PFSK-1 (cell line): ENCODE measurements around the gene PRDM2.

Source experiments
- FOXP2 ChIP-seq: optimal IDR thresholded peaks from 2 replicates; pipeline ENCODE3; 2011; ENCODE audit warnings: borderline replicate concordance, control low read depth, inconsistent platforms; ENCODE audit not compliant: insufficient read depth; ENCODE audit errors: extremely low read length, extremely low read depth
- POLR2AphosphoS5 ChIP-seq: IDR thresholded peaks from 2 replicates; pipeline ENCODE4 v1.6.1; 2012; ENCODE audit warnings: low read depth, mild to moderate bottlenecking, control low read depth, low read length, moderate library complexity
- SIN3A ChIP-seq: IDR thresholded peaks from 2 replicates; pipeline ENCODE4 v1.6.1; 2012; ENCODE audit warnings: mild to moderate bottlenecking, low read length, moderate library complexity, borderline replicate concordance; ENCODE audit not compliant: insufficient read depth
- TAF1 ChIP-seq: IDR thresholded peaks from 2 replicates; pipeline ENCODE4 v1.6.1; 2012; ENCODE audit warnings: low read length, control low read depth, borderline replicate concordance; ENCODE audit not compliant: insufficient read depth
- TF ChIP-seq, protein P1 (sequence below), 2 experiments: IDR thresholded peaks; 2 replicates each; pipeline versions ENCODE4 v1.6.1 to v1.8.0; 2011 to 2012; ENCODE audit warnings: low read depth in 2 of 2, low read length in 2 of 2, control low read depth in 1 of 2, inconsistent platforms in 1 of 2, mild to moderate bottlenecking in 1 of 2, moderate library complexity in 1 of 2; ENCODE audit not compliant: insufficient read depth in 1 of 2

Gene PRDM2

DNA sequence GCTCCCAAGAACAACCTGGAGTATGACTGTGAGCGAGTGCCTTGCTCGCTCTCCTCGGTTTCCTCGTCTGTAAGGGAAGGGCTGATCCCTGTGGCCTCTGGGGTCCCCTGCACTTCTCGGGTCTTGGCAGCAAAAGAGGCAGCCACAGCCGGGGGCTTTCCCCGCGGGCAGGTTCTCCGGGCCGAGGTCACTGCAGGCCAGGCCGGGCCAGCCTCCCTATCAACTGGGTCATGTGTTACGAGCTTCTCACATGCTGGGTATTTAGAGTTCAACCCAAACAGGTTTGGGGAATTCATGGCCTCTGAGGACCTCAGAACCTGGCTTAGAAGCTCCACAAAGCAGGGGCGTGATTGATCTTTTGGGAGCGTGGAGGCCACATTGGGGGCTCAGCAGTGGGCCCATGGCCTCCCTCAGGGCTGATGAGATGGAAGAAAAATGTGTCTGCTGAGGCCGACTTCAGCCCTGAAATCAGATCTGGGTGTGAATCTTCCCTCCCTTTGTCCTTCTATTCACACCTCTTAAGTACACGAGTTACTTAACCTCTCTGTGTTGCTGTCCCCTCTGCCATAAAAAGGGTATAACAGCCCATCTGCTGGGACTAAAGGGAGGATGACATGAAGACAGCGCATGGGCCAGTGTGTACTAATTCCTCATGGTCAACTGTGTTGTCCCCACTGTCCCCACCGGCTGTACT, 103.7 kb downstream of the PRDM2 start:
- no peak for TF ChIP-seq SIN3A

DNA sequence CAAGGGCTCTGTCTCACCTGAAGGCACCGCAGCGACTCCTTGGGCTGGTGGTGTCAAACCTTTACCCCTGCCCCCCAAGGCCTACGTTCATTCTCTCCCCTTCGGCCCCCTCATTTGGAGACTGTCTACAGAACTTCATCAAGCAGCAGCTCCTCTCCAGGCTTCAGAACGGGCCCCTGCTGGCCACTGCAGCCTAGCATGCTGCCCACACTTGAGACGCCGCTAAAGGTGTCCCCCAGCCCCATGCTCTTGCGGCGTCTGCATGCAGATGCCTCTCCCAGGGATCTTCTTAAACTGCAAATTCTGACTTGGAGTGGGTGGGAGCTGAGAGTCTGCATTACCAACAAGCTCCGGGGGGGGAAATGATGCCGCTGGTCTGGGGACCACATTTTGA, 104.2 kb downstream of the PRDM2 start:
- TF ChIP-seq FOXP2 (no peak), SIN3A (no peak), POLR2AphosphoS5 (no peak), TAF1 (no peak)
- TF ChIP-seq, protein P1, sequence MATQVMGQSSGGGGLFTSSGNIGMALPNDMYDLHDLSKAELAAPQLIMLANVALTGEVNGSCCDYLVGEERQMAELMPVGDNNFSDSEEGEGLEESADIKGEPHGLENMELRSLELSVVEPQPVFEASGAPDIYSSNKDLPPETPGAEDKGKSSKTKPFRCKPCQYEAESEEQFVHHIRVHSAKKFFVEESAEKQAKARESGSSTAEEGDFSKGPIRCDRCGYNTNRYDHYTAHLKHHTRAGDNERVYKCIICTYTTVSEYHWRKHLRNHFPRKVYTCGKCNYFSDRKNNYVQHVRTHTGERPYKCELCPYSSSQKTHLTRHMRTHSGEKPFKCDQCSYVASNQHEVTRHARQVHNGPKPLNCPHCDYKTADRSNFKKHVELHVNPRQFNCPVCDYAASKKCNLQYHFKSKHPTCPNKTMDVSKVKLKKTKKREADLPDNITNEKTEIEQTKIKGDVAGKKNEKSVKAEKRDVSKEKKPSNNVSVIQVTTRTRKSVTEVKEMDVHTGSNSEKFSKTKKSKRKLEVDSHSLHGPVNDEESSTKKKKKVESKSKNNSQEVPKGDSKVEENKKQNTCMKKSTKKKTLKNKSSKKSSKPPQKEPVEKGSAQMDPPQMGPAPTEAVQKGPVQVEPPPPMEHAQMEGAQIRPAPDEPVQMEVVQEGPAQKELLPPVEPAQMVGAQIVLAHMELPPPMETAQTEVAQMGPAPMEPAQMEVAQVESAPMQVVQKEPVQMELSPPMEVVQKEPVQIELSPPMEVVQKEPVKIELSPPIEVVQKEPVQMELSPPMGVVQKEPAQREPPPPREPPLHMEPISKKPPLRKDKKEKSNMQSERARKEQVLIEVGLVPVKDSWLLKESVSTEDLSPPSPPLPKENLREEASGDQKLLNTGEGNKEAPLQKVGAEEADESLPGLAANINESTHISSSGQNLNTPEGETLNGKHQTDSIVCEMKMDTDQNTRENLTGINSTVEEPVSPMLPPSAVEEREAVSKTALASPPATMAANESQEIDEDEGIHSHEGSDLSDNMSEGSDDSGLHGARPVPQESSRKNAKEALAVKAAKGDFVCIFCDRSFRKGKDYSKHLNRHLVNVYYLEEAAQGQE (IDR thresholded peaks at IDR 0.05; ENCODE audit: insufficient read depth in 1 of 2, low read depth in 2 of 2, low read length in 2 of 2): no peak

DNA sequence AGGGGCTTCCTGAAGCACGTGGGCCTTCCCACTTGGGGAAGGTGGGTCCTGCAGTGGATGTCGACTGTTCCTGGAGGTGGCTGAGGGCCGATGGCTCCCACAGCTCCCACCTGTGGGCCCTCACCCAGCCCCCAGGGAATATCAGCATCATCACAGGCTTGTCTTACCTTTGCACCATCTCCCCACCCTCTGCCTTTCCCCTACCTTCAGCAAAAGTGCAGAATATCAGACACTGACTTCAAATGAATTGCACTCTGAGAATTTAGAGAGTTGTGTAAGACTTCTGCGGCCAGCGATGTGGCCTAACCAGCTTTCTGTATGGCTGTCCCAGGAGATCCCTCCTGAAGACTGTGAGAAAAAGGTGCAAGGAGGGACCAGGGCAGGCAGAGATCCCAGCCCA, 105.4 kb downstream of the PRDM2 start:
- TF ChIP-seq TAF1 (no peak), SIN3A (no peak), POLR2AphosphoS5 (no peak), FOXP2 (no peak)
- TF ChIP-seq, protein P1 (IDR thresholded peaks at IDR 0.05; ENCODE audit: insufficient read depth in 1 of 2, low read depth in 2 of 2, low read length in 2 of 2): no peak

DNA sequence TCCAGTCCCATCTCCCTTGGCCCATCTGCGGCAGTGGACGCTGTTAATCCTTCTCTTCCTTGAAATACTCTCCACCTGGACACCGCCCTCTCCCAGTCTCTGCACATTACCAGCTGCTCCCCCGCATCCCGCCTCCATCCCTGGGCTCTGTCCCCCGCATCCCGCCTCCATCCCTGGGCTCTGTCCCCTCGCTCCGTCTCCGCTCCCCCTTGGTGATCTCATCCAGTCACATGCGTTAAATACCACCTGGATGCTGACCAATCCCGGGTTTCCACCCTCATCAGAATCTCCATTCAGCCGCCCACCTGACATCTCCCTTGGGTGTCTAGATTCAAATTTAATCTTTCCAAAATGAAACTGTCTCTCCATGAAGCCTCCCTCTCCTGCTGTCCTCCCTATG, 106.1 kb downstream of the PRDM2 start:
- TF ChIP-seq, protein P1 (IDR thresholded peaks at IDR 0.05; ENCODE audit: insufficient read depth in 1 of 2, low read depth in 2 of 2, low read length in 2 of 2): no peak
- no peak for TF ChIP-seq SIN3A
- no peak for TF ChIP-seq POLR2AphosphoS5
- no peak for TF ChIP-seq FOXP2
- TF ChIP-seq TAF1: no peak

DNA sequence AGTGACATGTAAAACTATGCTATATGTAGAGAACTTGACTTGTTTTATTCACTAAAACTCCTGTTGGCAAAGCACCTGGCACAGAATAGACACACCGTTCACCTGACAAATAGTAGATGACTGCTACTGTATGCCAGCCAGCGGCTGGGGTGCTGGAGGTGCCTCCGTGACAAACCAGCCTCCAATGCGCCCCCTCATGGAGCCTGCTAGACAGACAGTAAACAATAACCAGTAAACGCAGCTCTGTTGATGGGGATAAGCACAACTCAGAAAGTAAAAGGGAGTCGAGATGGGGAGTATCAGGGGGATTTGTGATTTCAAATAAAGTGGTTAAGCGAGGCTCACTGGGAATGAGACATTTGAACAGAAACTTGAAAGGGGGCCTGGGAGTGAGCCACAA, 107.2 kb downstream of the PRDM2 start:
- TF ChIP-seq FOXP2 (no peak), TAF1 (no peak), SIN3A (no peak), POLR2AphosphoS5 (no peak)
- TF ChIP-seq, protein P1 (IDR thresholded peaks at IDR 0.05; ENCODE audit: insufficient read depth in 1 of 2, low read depth in 2 of 2, low read length in 2 of 2): no peak
